Ovary (tissue), 9 donors: Measurements from ENCODE around the gene VPS26C. TPM values are rescaled to one million over a fixed set of nuclear protein-coding genes. Genes with fewer than 3 reads are reported as not detected.

Experiments
- DNase-seq, 5 donors: peaks; one replicate each; pipeline ENCODE4 v3.0.0-alpha.2; 2019 to 2020
- H3K27ac ChIP-seq, 2 donors: fragments of 200-600 bp; one replicate each; pipeline versions ENCODE4 v1.5.1 to v1.8.0; 2019 to 2022
- H3K27me3 ChIP-seq: fragments of 200-600 bp; one replicate; pipeline ENCODE4 v1.8.0; 2022
- H3K36me3 ChIP-seq: fragments of 200-600 bp; sonication (generic); one replicate; pipeline ENCODE4 v1.5.1; 2019
- H3K4me1 ChIP-seq: one replicate; pipeline ENCODE4 v1.8.1; 2013; ENCODE audit warnings: mild to moderate bottlenecking, moderate library complexity; ENCODE audit not compliant: insufficient read depth
- H3K4me3 ChIP-seq: fragments of 200-600 bp; sonication (generic); one replicate; pipeline ENCODE4 v1.5.1; 2017
- H3K9me3 ChIP-seq, 2 donors: fragments of 200-600 bp in 1 of 2; sonication (generic) in 1 of 2; one replicate each; pipeline versions ENCODE4 v1.5.1 to v1.8.1; 2013 to 2019; ENCODE audit warnings: mild to moderate bottlenecking in 1 of 2, moderate library complexity in 1 of 2
- EP300 ChIP-seq: sonication (generic); formaldehyde crosslinking; IDR thresholded peaks from one replicate; pipeline ENCODE4 v1.6.1; 2017; ENCODE audit warnings: antibody characterized with exemption
- POLR2A ChIP-seq: fragments of 450-650 bp; IDR thresholded peaks from one replicate; pipeline ENCODE4 v1.6.1; 2017; ENCODE audit warnings: antibody characterized with exemption, mild to moderate bottlenecking, moderate library complexity
- WGBS, 3 donors: extraction: QIAGEN DNeasy Blood & Tissue Kit in 1 of 3; methylation state at CpG; one replicate each; pipeline versions ENCODE4 v1.1.5 to v1.1.7; 2013 to 2017; 5-methylcytosine and 5-hydroxymethylcytosine counted together
- intact Hi-C, 4 donors: fragments of 100-400 bp; cut with DNase I; formaldehyde crosslinking; loops; one replicate each; pipeline versions ENCODE4 v1.11.0 to v1.15.1; 2022 to 2023
- polyA plus RNA-seq, 2 donors: library from polyadenylated mRNA; stranded (reverse); fragments of 200-250 nt in 1 of 2; fragments of 350-450 nt in 1 of 2; fragmentation: Illumina TruSeq in 1 of 2; extraction: RNeasy Lipid Tissue Mini Kit (QIAGEN cat#74804) in 1 of 2; gene quantifications; one replicate each; pipeline ENCODE4 v1.2.3, GENCODE V29; 2013 to 2014
- total RNA-seq, 7 donors: library from RNA; depleted of rRNA in 2 of 7; stranded (reverse); fragments of >200 nt in 2 of 7; fragmentation: NEBNext Ultra II Directional in 3 of 7; extraction: Animal tissue kit (Norgen Biotek cat#: 25700) in 3 of 7; gene quantifications; one replicate each; pipeline versions ENCODE4 v1.1.0 to v1.2.4, GENCODE V29; 2016 to 2023
- TF ChIP-seq, protein P1 (sequence below), 3 donors: fragments of 450-650 bp in 2 of 3; fragments of 200-600 bp in 1 of 3; IDR thresholded peaks; one replicate each; pipeline versions ENCODE4 v1.5.1 to v1.8.0; 2016 to 2022; ENCODE audit warnings: antibody characterized with exemption in 3 of 3, mild to moderate bottlenecking in 1 of 3
- donor health status: DM: no; HTN: no; CAD: no; lungs with moderate emphysema.
- donor health status: DM: no; HTN: no; CAD: no.
- donor health status: Bipolar disorder and iron deficiency.
- donor health status: DM: yes; HTN: yes; CAD: no.
- donor health status: DM: no; HTN: no; CAD: no.
- donor health status: DM: yes; HTN: yes; CAD: no.

The VPS26C gene
- total and polyA plus RNA-seq, 9 donors = 16.3 to 47.7 (median 33.9) TPM

DNA sequence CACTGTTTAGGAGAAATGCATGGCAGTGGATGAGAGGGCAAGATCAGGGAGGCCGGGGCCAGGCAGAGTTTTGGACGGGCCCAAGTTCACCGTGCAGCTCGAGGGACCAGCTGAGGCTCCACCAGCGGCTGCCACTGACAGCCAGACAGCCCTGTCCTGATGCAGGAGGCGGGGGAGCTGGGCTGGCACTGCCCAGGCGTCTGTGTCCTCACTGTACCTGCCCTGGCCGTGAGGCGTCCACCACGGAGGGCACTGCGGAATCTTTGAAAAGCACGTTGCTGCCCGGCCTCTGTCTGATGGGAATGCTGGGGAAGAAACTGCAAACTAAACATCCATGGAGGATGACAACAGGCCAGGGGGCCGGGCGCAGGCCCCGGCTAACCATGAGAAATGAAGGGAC, 35.5 kb downstream of the VPS26C start:
- no peak overlapping the region for H3K4me3 ChIP-seq
- intact Hi-C loops = no loop called here
- WGBS, 3 donors = 89 to 93% (median 93%) methylated on average over 16 of the region's 16 CpGs
- no peak for TF ChIP-seq EP300
- TF ChIP-seq POLR2A = no peak
- TF ChIP-seq, protein P1, sequence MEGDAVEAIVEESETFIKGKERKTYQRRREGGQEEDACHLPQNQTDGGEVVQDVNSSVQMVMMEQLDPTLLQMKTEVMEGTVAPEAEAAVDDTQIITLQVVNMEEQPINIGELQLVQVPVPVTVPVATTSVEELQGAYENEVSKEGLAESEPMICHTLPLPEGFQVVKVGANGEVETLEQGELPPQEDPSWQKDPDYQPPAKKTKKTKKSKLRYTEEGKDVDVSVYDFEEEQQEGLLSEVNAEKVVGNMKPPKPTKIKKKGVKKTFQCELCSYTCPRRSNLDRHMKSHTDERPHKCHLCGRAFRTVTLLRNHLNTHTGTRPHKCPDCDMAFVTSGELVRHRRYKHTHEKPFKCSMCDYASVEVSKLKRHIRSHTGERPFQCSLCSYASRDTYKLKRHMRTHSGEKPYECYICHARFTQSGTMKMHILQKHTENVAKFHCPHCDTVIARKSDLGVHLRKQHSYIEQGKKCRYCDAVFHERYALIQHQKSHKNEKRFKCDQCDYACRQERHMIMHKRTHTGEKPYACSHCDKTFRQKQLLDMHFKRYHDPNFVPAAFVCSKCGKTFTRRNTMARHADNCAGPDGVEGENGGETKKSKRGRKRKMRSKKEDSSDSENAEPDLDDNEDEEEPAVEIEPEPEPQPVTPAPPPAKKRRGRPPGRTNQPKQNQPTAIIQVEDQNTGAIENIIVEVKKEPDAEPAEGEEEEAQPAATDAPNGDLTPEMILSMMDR (IDR thresholded peaks at IDR 0.05) = no peak
- no peaks in the 10 kb centered on the region for H3K9me3 ChIP-seq
- H3K27ac ChIP-seq = no peak overlapping the region
- H3K4me1 ChIP-seq = no peaks in the 10 kb centered on the region
- no peaks in the 10 kb centered on the region for H3K27me3 ChIP-seq
- no peak for DNase-seq
- no peaks in the 10 kb centered on the region for H3K36me3 ChIP-seq

DNA sequence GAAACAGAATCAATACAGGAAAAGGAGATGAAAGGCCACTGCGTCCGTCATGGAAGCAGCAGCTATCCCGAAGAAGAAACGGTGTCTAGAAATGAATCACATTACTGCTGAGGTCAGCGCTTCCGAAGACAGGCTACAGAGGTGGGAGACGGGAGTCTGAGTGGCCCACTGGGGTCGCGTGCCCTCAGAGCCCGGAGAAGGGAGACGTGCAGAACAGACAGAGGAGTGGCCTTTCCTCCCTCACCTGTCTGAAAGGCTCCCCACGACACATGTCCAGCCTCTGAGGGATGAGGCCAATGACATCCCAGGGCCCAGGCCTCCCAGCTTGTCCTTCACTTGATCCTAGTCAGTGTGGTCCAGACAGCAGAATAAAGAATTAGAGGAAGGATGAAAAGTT, 35.9 kb downstream of the VPS26C start:
- H3K4me1 ChIP-seq = no peaks in the 10 kb centered on the region
- no peak for DNase-seq
- H3K9me3 ChIP-seq = no peaks in the 10 kb centered on the region
- H3K27me3 ChIP-seq = no peaks in the 10 kb centered on the region
- H3K27ac ChIP-seq = no peak overlapping the region
- H3K4me3 ChIP-seq = no peak overlapping the region
- intact Hi-C loops = no loop called here
- no peaks in the 10 kb centered on the region for H3K36me3 ChIP-seq
- WGBS, 3 donors = 76 to 82% (median 76%) methylated on average over 12 of the region's 12 CpGs
- TF ChIP-seq EP300 (no peak), POLR2A (no peak)
- TF ChIP-seq, protein P1 (IDR thresholded peaks at IDR 0.05) = no peak

DNA sequence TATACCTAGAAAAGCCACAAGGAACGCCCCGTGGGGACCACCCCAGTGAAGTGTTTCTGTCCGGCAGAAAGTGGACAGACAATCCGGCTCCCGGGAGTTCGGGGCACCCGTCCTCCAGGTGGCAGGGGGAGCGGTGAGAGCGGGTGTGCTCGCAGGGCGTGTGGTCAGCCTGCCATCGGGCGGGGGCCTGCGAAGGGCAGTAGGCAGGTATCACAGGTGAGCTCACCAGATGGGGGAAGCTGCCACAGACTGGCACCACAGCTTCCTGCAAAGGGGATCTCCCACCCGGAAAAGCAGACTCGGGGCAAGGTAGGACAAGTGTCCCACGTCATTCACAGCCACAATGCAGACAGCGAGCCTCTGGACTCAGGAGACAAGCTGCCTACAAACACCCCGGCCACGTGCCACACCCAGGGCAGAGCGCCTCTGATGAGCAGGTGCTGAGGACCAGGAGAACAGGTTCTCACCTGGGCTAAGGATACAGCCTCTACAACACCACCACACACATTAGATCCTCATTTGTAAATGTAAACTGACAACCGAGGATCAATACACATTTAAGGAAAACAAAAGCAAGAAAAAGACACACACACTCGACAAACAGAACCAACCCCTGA, 36.4 kb downstream of the VPS26C start:
- DNase-seq = no peak
- H3K4me3 ChIP-seq = no peak overlapping the region
- no peaks in the 10 kb centered on the region for H3K4me1 ChIP-seq
- no peak overlapping the region for H3K27ac ChIP-seq
- no peaks in the 10 kb centered on the region for H3K27me3 ChIP-seq
- no peaks in the 10 kb centered on the region for H3K9me3 ChIP-seq
- intact Hi-C loops = no loop called here
- H3K36me3 ChIP-seq = no peaks in the 10 kb centered on the region
- no peak for TF ChIP-seq POLR2A
- no peak for TF ChIP-seq EP300
- TF ChIP-seq, protein P1 (IDR thresholded peaks at IDR 0.05) = no peak
- 86 to 89% (median 89%) methylated on average over 23 of the region's 23 CpGs for WGBS, 3 donors

DNA sequence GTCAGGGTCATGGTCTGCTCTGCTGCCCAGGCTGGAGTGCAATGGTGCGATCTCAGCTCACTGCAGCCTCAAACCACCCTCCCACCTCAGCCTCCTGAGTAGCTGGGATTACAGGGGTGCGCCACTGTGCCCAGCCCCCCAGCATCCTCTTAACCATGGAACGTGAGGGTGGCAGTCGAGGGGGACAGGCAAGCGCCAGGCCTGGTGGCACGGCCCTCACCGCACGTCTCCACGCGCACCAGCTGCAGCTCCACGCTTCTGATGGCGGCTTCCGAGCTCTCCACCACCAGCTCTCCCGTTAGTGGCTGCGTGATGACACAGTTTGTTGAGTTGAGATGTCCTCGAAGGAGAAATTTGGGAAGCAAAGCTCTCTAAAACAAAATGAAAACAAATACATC, 39.1 kb downstream of the VPS26C start:
- Histone ChIP-seq H3K9me3 (no peaks in the 10 kb centered on the region), H3K4me1 (no peaks in the 10 kb centered on the region), H3K36me3 (no peaks in the 10 kb centered on the region), H3K27ac (no peak overlapping the region), H3K27me3 (no peaks in the 10 kb centered on the region), H3K4me3 (no peak overlapping the region)
- no peak for DNase-seq
- 93 to 98% (median 96%) methylated on average over 16 of the region's 16 CpGs for WGBS, 3 donors
- TF ChIP-seq, protein P1 (IDR thresholded peaks at IDR 0.05) = no peak
- TF ChIP-seq EP300 = no peak
- no peak for TF ChIP-seq POLR2A
- intact Hi-C loops = no loop called here
